ENCODE measurements around the gene ELOVL4. TPM values are rescaled to one million over a fixed set of nuclear protein-coding genes. Genes with fewer than 3 reads are reported as not detected.
A peak's percentile ranks its signal among the peaks of the same experiment; 100 is the strongest.

Gene ELOVL4
- total RNA-seq, 1 donor from 2014 or later: 0.24 TPM

DNA sequence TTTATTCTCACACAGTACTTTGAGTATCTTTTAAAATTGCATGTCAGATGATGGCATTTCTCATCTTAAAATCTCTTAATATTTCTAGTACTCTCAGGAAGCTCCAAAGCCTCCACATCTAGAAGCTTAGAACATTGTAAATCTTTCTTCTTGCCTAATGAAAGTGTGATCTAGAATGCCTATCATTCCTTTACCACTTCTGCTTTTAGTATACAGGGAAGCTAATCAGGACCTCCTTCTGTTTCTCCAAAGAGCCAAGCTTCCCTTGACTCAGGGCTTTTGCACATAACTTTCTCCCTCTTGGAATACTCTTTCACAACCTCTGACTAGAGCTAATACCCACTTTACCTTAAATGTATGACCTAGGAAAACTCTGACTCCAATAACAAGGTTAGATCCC, 7.5 kb upstream of the ELOVL4 start:
- Histone ChIP-seq H3K27me3 (ENCODE audit: low read depth) (peaks cover 3% of the 10 kb centered on the region), H3K9me3 (no peaks in the 10 kb centered on the region), H3K27ac (no peak overlapping the region), H3K4me1 (no peaks in the 10 kb centered on the region), H3K4me3 (no peak overlapping the region), H3K36me3 (no peaks in the 10 kb centered on the region)
- DNase-seq (no peak), ATAC-seq (no peak)
- intact Hi-C loops (cut with DNase I): no loop called here
- TF ChIP-seq, protein P1, sequence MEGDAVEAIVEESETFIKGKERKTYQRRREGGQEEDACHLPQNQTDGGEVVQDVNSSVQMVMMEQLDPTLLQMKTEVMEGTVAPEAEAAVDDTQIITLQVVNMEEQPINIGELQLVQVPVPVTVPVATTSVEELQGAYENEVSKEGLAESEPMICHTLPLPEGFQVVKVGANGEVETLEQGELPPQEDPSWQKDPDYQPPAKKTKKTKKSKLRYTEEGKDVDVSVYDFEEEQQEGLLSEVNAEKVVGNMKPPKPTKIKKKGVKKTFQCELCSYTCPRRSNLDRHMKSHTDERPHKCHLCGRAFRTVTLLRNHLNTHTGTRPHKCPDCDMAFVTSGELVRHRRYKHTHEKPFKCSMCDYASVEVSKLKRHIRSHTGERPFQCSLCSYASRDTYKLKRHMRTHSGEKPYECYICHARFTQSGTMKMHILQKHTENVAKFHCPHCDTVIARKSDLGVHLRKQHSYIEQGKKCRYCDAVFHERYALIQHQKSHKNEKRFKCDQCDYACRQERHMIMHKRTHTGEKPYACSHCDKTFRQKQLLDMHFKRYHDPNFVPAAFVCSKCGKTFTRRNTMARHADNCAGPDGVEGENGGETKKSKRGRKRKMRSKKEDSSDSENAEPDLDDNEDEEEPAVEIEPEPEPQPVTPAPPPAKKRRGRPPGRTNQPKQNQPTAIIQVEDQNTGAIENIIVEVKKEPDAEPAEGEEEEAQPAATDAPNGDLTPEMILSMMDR (IDR thresholded peaks at IDR 0.05): no peak

DNA sequence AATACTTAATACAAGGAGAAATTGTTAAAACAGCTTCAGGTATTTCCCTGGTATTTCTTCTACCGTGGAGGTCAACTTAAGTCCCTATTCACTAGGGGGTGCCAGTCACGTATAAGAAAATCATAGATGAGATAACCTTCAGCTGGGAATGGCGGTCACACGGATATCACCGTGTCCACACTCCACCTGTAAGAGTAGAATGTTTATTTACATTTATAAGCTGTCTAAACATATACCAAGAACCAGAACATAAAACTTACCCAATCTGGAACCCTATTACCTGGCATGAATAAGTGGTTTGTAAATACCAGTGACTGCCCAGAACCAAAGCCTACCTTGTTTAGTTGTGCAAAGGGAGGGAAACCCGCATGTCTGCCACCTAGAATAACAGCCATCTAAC, 1.9 kb upstream of the ELOVL4 start:
- TF ChIP-seq, protein P1 (IDR thresholded peaks at IDR 0.05): peak; percentile 59
- DNase-seq (peak; percentile 49), ATAC-seq (peak; percentile 31 to 65)
- intact Hi-C loops (cut with DNase I): loop anchor here (10.0 kb wide), 1 partner anchor 146 kb away; no protein-coding TSS in a partner anchor
- Histone ChIP-seq H3K9me3 (no peaks in the 10 kb centered on the region), H3K4me1 (peaks cover 14% of the 10 kb centered on the region), H3K27me3 (ENCODE audit: low read depth) (peaks cover 43% of the 10 kb centered on the region), H3K4me3 (no peak overlapping the region), H3K27ac (no peak overlapping the region), H3K36me3 (no peaks in the 10 kb centered on the region)

DNA sequence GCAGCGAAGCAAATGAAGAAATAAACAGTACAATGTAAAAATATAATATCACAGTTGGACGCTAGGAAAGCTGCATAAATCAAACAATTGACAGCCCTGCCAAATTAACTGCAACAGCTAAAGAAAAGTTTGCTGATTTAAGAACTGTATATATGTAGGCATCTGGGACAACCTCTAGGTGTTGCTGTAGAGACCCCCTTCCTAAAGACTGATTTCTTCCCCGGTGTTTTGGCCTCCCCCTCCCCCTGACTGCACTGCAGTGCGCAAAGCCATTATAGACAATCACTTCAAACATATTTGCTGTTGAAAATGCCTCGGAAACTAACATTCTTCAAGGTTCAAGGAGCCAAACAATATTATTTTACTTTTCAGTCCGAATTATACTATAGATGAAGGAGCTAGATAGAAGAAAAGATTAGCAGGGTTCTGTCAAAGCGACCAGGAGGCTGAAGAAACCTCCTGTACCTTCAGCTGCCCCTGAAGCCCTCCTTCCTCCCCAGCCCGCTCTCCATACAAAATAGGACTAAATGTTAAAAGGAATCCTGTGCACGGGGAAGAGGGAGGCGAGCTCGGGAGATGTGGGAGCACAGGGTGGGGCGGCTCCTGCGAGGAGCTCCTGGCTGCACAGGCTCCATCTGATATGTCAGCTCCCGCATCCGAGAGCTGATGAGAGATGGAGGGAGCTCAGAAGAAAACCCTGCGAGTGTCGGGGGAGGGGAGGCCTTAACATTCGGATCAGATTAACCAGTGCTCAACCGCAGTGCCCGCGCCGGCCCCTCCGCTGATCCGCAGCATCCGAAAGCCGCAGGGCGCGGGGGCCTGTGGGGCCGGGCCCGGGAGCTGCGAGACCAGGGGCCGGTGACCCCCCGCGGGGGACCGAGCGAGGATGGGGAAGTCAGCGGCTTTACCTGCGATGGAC, 822 bp downstream of the ELOVL4 start:
- no peaks in the 10 kb centered on the region for H3K36me3 ChIP-seq
- peak; percentile 39 to 44 for ATAC-seq
- peaks cover 14% of the 10 kb centered on the region for H3K4me1 ChIP-seq
- intact Hi-C loops (cut with DNase I): loop anchor here (10.0 kb wide), 1 partner anchor 148 kb away; no protein-coding TSS in a partner anchor
- no peak overlapping the region for H3K27ac ChIP-seq
- TF ChIP-seq, protein P1 (IDR thresholded peaks at IDR 0.05): no peak
- peaks cover 52% of the 10 kb centered on the region for H3K27me3 ChIP-seq (ENCODE audit: low read depth)
- H3K4me3 ChIP-seq: peak overlapping the region; percentile 56
- no peaks in the 10 kb centered on the region for H3K9me3 ChIP-seq
- DNase-seq: peak; percentile 45

DNA sequence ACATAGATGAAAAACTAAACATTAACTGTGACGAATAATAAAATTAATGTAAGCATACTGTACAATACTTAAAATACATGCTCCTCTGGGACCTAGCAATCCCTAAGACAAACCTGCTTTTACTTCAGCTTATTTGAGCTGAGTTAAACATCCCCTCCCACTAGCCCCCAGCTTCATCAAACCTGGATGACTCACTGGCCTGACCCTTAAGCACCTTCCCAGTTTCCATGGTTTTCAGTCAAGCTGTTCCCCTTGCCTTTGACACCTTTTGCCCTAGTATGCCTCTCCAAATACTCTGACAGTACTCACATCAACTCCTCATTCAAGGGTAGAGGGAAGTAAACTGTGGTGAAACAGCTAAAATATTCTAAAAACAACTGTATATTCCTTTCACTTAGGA, 4.2 kb downstream of the ELOVL4 start:
- H3K27ac ChIP-seq: no peak overlapping the region
- no peaks in the 10 kb centered on the region for H3K9me3 ChIP-seq
- peaks cover 44% of the 10 kb centered on the region for H3K27me3 ChIP-seq (ENCODE audit: low read depth)
- TF ChIP-seq, protein P1 (IDR thresholded peaks at IDR 0.05): no peak
- no peak for DNase-seq
- no peak for ATAC-seq
- intact Hi-C loops (cut with DNase I): loop anchor here (10.0 kb wide), 1 partner anchor 152 kb away; no protein-coding TSS in a partner anchor
- H3K4me3 ChIP-seq: no peak overlapping the region
- H3K36me3 ChIP-seq: no peaks in the 10 kb centered on the region
- H3K4me1 ChIP-seq: peaks cover 14% of the 10 kb centered on the region

DNA sequence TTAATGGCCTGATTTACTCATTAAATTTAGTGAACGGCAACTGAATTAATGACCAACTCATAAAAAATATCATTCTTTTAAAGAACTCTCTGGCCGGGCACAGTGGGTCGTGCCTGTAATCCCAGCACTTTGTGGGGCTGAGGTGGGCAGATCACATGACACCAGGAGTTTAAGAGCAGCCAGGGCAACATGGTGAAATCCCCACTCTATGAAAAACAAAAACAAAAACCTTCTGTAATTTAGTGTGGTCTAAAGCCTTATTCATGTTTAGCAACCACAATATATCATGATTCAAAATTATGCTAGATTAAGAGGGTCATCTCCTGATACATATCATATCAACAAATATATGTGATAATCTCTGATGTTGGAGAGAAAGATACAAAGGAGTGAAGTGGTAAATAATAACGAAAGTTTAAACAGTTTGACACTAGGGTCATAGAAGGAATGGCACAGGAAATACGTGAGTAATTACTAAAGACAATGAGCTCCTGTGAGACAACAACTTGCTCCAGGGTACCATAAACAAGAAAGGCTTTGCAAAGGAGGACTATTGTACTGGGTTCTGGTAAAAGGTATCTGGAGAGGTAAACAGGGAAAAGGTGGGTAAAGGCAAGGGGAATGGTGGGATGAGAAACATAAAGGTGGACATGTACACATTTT, 5.7 kb downstream of the ELOVL4 start:
- Histone ChIP-seq H3K9me3 (no peaks in the 10 kb centered on the region), H3K36me3 (no peaks in the 10 kb centered on the region), H3K4me1 (peaks cover 2% of the 10 kb centered on the region), H3K27ac (no peak overlapping the region), H3K27me3 (ENCODE audit: low read depth) (peaks cover 29% of the 10 kb centered on the region), H3K4me3 (no peak overlapping the region)
- no peak for ATAC-seq
- TF ChIP-seq, protein P1 (IDR thresholded peaks at IDR 0.05): no peak
- intact Hi-C loops (cut with DNase I): loop anchor here (10.0 kb wide), 1 partner anchor 153 kb away; no protein-coding TSS in a partner anchor
- no peak for DNase-seq
